GM19238 (cell line): ENCODE measurements around the gene GTF3A.
A peak's percentile ranks its signal among the peaks of the same experiment; 100 is the strongest.

ENCODE experiments used
- DNase-seq: peaks from one replicate; pipeline ENCODE4 v3.0.0; 2011; ENCODE audit warnings: low spot score; ENCODE audit not compliant: insufficient read length

Gene GTF3A

DNA sequence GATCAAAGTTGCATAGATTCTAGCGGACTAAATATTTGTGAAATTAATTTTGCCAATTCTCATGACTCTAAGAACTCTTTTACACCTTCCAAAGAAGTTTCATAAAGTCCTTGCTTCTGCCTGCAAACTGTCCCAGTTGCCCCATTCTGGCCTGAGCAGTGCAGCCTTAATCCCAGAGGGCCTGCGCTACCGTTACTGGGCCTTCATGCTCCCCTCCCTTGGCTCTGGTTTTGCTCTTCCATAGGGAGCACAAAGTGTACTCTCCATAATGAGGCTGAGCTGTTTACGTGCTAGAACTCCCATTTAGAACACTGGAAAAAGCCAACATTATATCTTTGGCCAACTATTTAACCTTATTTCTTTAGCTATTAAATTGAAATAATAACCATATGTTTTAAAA lies 23.9 kb downstream of the GTF3A start:
- DNase-seq = no peak

- no peak for DNase-seq
Measured at GRCh38 chr13:27449081-27449603, 24.7 kb downstream of the GTF3A start.

- peak; percentile 69 for DNase-seq
Measured at GRCh38 chr13:27449936-27450828, 25.8 kb downstream of the GTF3A start, which contains the start of gene MTIF3. MTIF3 (minus strand) TSS chr13:27450564; CDS start chr13:27440448, 10,116 bp downstream.

DNA sequence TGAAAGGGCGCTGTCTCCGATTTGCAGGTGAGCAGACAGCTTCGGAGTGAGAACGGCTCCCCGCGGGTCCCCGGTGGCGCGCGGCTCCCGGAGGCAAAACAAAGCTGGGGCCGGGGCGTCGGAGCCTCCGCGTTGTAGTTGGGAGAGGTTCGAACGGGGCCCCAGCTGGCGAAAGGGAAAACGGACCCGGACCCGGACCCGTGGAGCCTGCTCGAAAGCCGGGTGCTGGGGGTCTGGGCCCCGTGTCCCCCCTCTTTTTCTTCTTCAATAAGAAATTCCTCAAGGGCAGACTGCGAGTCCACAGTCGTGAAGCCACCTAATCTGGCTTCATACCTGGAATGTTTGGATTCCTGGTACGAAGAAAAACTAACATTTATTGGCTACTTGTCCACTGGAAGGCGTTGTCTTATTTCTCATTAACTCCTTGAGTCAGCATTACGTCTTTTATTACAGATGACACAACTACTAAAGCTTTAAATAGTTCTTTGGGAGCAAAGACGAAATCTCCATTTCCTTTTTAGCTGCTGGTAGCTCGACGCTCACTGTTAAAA lies 26.6 kb downstream of the GTF3A start:
- no peak for DNase-seq

GRCh38 chr13:27455331-27455855 lies 31.0 kb downstream of the GTF3A start:
- no peak for DNase-seq

DNA sequence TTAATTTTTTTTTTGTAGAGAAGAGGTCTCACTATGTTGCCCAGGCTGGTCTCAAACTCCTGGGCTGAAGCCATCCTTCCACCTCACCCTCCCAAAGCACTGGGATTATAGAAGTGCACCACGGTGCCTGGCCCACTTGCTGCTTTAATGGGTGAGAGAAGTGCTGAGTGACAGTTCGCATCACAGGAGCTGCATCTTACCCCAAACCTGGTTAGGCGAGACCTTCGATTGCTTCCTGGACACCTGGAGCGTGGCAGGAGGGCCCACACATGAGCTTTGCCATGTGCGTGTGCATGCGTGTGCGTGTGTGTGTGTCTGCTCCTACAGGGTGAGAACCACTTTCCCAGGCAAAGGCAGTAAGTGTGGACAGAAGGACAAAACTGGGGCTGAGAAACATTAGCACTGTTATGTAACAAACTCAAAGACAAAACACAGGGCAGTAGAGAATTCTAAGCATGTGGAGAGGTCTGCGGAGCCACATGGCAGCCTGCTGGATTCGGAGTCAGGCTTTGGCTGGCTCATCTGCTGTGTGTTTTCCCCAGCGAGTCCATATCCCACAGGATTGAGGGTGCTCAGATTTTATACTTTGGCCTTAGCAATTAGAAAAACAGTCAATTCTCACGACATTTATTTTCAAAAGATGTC lies 37.6 kb downstream of the GTF3A start:
- no peak for DNase-seq

GRCh38 chr13:27463500-27463899 lies 39.1 kb downstream of the GTF3A start:
- no peak for DNase-seq

- no peak for DNase-seq
Measured at GRCh38 chr13:27465611-27466010, 41.2 kb downstream of the GTF3A start.

DNA sequence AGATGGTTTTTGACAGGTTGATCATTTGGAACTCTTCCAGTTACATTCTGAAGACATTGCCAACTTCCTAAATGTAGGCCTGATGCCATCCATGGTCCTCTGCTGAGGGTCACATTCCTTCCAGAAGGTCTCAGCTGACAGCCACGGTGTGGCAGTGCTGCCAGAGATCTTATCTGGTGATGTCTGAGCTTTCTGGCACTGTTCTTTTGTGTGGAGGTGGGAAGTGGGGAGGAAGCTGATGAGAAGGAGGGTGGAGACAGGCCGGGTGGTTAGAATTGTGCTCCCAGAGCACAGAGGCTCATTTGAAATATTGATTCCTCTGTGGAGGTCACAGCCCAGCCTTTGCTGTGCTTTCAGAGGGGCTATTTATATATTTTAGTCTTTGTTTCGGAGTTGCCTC lies 42.1 kb downstream of the GTF3A start:
- DNase-seq = no peak

GRCh38 chr13:27470075-27470820 lies 45.8 kb downstream of the GTF3A start:
- no peak for DNase-seq

- DNase-seq = no peak
Measured at GRCh38 chr13:27472441-27472840, 48.0 kb downstream of the GTF3A start.

- DNase-seq = no peak
Measured at GRCh38 chr13:27472941-27473340, 48.5 kb downstream of the GTF3A start.

GRCh38 chr13:27474751-27475268 lies 50.4 kb downstream of the GTF3A start:
- no peak for DNase-seq

DNA sequence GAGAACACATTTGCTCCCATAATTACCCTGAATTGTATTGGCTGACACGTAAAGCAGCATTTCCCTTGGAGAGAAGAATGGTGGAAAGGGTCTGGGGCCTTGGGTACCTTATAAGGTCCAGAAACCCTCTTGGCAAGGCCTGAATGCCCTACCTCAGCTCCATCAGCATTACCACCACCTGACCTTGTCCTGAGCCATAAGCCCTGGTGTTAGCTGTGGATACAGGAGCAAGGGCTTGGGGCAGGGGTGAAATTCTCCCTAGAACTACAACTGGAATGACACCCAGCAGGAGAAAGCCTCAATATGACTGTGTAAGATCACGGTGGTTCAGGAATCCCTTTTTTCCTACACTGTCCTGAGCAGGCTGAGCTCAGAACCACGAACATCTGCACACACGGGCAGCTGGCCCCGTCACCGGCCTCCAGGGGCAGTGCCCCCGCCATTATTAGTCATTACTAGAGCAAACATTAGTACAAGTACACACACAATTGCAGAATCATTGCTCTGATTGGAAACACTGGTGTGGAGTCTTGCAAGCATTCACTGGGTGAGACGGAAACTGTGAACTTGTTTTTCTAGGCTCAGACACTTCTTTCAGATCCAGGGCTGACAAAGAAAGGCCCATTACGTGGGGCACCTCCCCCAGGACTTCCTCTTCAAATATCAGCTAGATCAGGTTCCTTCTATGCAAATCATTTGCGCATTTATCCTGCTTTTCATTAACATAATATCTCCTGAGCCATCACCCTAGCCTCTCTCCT lies 52.7 kb downstream of the GTF3A start:
- DNase-seq = no peak

DNA sequence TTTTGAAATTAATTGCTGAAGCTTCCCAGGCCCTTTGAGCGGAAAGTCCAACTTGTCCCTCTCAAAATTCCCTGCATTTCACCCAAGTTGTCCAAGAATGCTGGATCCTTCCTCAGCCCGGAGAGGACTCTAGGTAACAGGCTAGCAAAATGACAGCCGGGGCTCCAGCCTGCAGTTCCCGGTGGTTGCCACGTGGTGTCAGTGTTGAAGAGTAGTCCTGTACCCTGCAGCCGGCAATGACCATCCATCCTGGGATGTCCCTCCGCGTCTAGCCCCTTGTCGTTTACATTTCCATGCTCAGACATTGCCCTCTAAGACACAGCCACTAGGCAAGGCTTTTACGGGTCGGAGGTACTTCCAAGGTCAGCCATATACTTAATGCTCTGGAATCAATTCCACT lies 57.3 kb downstream of the GTF3A start:
- no peak for DNase-seq

DNA sequence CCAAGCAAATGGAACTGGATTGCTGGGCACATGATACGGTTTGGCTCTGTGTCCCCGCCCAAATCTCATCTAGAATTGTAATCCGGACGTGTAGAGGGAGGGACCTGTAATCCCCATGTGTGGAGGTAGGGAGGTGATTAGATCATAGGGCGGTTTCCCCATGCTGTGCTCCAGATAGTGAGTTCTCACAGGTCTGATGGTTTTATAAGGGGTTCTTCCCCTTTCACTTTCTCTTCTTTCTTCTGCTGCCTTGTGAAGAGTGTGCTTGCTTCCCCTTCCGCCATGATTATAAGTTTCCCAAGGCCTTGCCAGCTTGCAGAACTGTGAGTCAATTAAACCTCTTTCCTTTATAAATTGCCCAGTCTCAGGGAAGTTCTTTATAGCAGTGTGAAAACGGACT lies 58.6 kb downstream of the GTF3A start:
- peak; percentile 17 for DNase-seq

DNA sequence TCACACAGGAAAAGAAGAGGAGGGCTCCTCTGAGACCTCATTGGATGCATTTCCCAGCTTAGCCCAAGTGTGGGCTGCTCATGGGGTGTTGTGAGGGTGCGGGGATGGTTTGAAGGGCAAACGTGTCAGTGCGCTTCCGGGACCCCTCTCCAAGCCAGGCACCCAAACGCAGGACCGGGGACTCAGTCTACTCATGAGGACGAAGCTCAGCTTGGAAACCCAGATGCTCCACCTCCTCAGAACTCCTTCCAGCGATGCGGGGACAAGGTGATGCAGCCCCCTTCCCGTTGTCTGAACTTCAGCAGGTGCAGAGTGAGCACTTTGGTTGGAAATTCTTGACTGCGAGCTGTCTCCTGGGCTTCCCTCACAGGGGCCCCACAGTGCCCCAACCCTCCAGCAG lies 59.0 kb downstream of the GTF3A start:
- DNase-seq = no peak
